Measurements from ENCODE around the gene MEIKIN. TPM values are rescaled to one million over a fixed set of nuclear protein-coding genes. Genes with fewer than 3 reads are reported as not detected.
"Not testable (repeated sequence)": the region's sequence is repeated elsewhere in the genome, so short reads cannot be mapped to it uniquely, and the experiment has no call there.

The MEIKIN gene
- total RNA-seq, 1 donor from 2014 or later = not detected

- H3K9me3 ChIP-seq (ENCODE audit: low read depth) = no peaks in the 10 kb centered on the region
- H3K9me3 Mint-ChIP-seq = peaks cover 3% of the 10 kb centered on the region
- TF ChIP-seq EZH2 (IDR thresholded peaks at IDR 0.05) (no peak), EZH2phosphoT487 (IDR thresholded peaks at IDR 0.05) (no peak)
- TF ChIP-seq, protein P1, sequence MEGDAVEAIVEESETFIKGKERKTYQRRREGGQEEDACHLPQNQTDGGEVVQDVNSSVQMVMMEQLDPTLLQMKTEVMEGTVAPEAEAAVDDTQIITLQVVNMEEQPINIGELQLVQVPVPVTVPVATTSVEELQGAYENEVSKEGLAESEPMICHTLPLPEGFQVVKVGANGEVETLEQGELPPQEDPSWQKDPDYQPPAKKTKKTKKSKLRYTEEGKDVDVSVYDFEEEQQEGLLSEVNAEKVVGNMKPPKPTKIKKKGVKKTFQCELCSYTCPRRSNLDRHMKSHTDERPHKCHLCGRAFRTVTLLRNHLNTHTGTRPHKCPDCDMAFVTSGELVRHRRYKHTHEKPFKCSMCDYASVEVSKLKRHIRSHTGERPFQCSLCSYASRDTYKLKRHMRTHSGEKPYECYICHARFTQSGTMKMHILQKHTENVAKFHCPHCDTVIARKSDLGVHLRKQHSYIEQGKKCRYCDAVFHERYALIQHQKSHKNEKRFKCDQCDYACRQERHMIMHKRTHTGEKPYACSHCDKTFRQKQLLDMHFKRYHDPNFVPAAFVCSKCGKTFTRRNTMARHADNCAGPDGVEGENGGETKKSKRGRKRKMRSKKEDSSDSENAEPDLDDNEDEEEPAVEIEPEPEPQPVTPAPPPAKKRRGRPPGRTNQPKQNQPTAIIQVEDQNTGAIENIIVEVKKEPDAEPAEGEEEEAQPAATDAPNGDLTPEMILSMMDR (IDR thresholded peaks at IDR 0.05) = no peak
Measured at GRCh38 chr5:131906668-131907067, 38.8 kb downstream of the MEIKIN start.

GRCh38 chr5:131902266-131902665 lies 43.2 kb downstream of the MEIKIN start:
- H3K9me3 Mint-ChIP-seq; DNase-seq (ENCODE audit: low spot score); H3K9ac ChIP-seq; H3K79me2 ChIP-seq (ENCODE audit: low read depth); H3K4me3 ChIP-seq; H3K9me3 ChIP-seq (ENCODE audit: low read depth); H3K36me3 ChIP-seq; H3K4me1 ChIP-seq; H2AFZ ChIP-seq (replicated peaks); H3K27me3 ChIP-seq; H3K4me1 Mint-ChIP-seq; H3K4me3 Mint-ChIP-seq; H3K27ac Mint-ChIP-seq; H3F3A ChIP-seq (ENCODE audit: low read depth); H3K27ac ChIP-seq; H3K27me3 Mint-ChIP-seq (ENCODE audit: insufficient read depth, low read depth); H4K20me1 ChIP-seq (ENCODE audit: low read depth); H3K36me3 Mint-ChIP-seq; H3K4me2 ChIP-seq: not testable (repeated sequence)

More at GRCh38 chr5:131906668-131907067, 38.8 kb downstream of the MEIKIN start:
- Mint-ChIP-seq H3K4me3 (no peak overlapping the region), H3K27ac (no peak overlapping the region), H3K27me3 (ENCODE audit: insufficient read depth, low read depth) (no peaks in the 10 kb centered on the region), H3K36me3 (no peaks in the 10 kb centered on the region), H3K4me1 (no peaks in the 10 kb centered on the region)
- Histone ChIP-seq H3K27me3 (no peaks in the 10 kb centered on the region), H3F3A (ENCODE audit: low read depth) (no peaks in the 10 kb centered on the region), H3K36me3 (no peaks in the 10 kb centered on the region), H2AFZ (replicated peaks) (no peak overlapping the region), H3K4me2 (no peak overlapping the region), H3K79me2 (ENCODE audit: low read depth) (no peaks in the 10 kb centered on the region), H3K27ac (no peak overlapping the region), H4K20me1 (ENCODE audit: low read depth) (no peaks in the 10 kb centered on the region), H3K9ac (no peak overlapping the region), H3K4me1 (no peaks in the 10 kb centered on the region), H3K4me3 (no peak overlapping the region)
- DNase-seq (ENCODE audit: low spot score) = no peak

GRCh38 chr5:131899686-131900085 lies 45.8 kb downstream of the MEIKIN start:
- Histone ChIP-seq H3K9ac (no peak overlapping the region), H3K4me1 (no peaks in the 10 kb centered on the region), H2AFZ (replicated peaks) (no peak overlapping the region), H3F3A (ENCODE audit: low read depth) (no peaks in the 10 kb centered on the region), H3K79me2 (ENCODE audit: low read depth) (no peaks in the 10 kb centered on the region), H3K27ac (no peak overlapping the region), H4K20me1 (ENCODE audit: low read depth) (no peaks in the 10 kb centered on the region), H3K4me3 (no peak overlapping the region), H3K4me2 (no peak overlapping the region), H3K9me3 (ENCODE audit: low read depth) (no peaks in the 10 kb centered on the region), H3K27me3 (no peaks in the 10 kb centered on the region), H3K36me3 (no peaks in the 10 kb centered on the region)
- Mint-ChIP-seq H3K27me3 (ENCODE audit: insufficient read depth, low read depth) (peaks cover 5% of the 10 kb centered on the region), H3K36me3 (no peaks in the 10 kb centered on the region), H3K9me3 (peaks cover 15% of the 10 kb centered on the region), H3K27ac (no peak overlapping the region), H3K4me1 (no peaks in the 10 kb centered on the region), H3K4me3 (no peak overlapping the region)
- DNase-seq (ENCODE audit: low spot score) = no peak
- TF ChIP-seq EZH2 (IDR thresholded peaks at IDR 0.05) (no peak), EZH2phosphoT487 (IDR thresholded peaks at IDR 0.05) (no peak)
- TF ChIP-seq, protein P1 (IDR thresholded peaks at IDR 0.05) = no peak

DNA sequence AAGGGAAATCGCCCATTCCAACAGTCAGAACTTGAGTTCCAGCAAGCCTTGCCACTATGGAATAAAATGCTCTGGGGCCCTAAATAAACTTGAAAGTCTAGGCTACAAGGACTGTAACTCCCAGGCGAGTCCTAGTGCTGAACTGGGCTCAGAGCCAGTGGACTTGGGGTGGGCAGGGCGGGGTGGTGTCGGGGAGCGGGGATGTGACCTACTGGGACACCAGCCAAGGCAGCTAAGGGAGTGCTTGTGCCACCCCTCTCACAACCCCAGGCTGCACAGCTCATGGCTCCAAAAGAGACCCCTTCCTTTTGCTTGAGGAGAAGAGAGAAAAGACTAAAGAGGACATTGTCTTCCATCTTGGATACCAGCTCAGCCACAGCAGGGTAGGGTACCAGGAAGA lies 61.5 kb downstream of the MEIKIN start:
- Histone ChIP-seq H3K9ac (no peak overlapping the region), H3K79me2 (ENCODE audit: low read depth) (no peaks in the 10 kb centered on the region), H3K9me3 (ENCODE audit: low read depth) (no peaks in the 10 kb centered on the region), H3K4me1 (no peaks in the 10 kb centered on the region), H3K4me3 (no peak overlapping the region), H2AFZ (replicated peaks) (no peak overlapping the region), H3K27ac (no peak overlapping the region), H3F3A (ENCODE audit: low read depth) (no peaks in the 10 kb centered on the region), H3K4me2 (no peak overlapping the region), H3K36me3 (no peaks in the 10 kb centered on the region), H3K27me3 (no peaks in the 10 kb centered on the region), H4K20me1 (ENCODE audit: low read depth) (no peaks in the 10 kb centered on the region)
- Mint-ChIP-seq H3K4me3 (no peak overlapping the region), H3K9me3 (no peaks in the 10 kb centered on the region), H3K4me1 (no peaks in the 10 kb centered on the region), H3K27ac (no peak overlapping the region), H3K36me3 (no peaks in the 10 kb centered on the region), H3K27me3 (ENCODE audit: insufficient read depth, low read depth) (peaks cover 4% of the 10 kb centered on the region)
- DNase-seq (ENCODE audit: low spot score) = no peak
- TF ChIP-seq EZH2phosphoT487 (IDR thresholded peaks at IDR 0.05) (no peak), EZH2 (IDR thresholded peaks at IDR 0.05) (no peak)
- TF ChIP-seq, protein P1 (IDR thresholded peaks at IDR 0.05) = no peak
